ENCODE results near the gene SYNGR4.

The SYNGR4 gene

GRCh38 chr19:48321622-48322591 is 42.3 kb upstream of the SYNGR4 start:
- in situ Hi-C loops (cut with MboI; ENCODE audit: low pct_unique_long_range_greater_than_20kb, low sequenced_read_pairs, unreplicated experiment), result no loop called here
- TF ChIP-seq, protein P1, sequence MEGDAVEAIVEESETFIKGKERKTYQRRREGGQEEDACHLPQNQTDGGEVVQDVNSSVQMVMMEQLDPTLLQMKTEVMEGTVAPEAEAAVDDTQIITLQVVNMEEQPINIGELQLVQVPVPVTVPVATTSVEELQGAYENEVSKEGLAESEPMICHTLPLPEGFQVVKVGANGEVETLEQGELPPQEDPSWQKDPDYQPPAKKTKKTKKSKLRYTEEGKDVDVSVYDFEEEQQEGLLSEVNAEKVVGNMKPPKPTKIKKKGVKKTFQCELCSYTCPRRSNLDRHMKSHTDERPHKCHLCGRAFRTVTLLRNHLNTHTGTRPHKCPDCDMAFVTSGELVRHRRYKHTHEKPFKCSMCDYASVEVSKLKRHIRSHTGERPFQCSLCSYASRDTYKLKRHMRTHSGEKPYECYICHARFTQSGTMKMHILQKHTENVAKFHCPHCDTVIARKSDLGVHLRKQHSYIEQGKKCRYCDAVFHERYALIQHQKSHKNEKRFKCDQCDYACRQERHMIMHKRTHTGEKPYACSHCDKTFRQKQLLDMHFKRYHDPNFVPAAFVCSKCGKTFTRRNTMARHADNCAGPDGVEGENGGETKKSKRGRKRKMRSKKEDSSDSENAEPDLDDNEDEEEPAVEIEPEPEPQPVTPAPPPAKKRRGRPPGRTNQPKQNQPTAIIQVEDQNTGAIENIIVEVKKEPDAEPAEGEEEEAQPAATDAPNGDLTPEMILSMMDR (IDR thresholded peaks at IDR 0.05; ENCODE audit: extremely low read depth, insufficient read depth, missing control alignments), result no peak
- DNase-seq (ENCODE audit: low spot score), result peak; percentile 94

- DNase-seq (ENCODE audit: low spot score), result peak; percentile 76
- TF ChIP-seq, protein P1 (IDR thresholded peaks at IDR 0.05; ENCODE audit: extremely low read depth, insufficient read depth, missing control alignments), result no peak
- in situ Hi-C loops (cut with MboI; ENCODE audit: low pct_unique_long_range_greater_than_20kb, low sequenced_read_pairs, unreplicated experiment), result no loop called here
These were observed 38.8 kb upstream of the SYNGR4 start, which contains the start of gene EMP3 for GRCh38 chr19:48325265-48325910. Gene EMP3 (plus strand): TSS chr19:48325552. CDS start chr19:48326845, 1,293 bp downstream.

DNA sequence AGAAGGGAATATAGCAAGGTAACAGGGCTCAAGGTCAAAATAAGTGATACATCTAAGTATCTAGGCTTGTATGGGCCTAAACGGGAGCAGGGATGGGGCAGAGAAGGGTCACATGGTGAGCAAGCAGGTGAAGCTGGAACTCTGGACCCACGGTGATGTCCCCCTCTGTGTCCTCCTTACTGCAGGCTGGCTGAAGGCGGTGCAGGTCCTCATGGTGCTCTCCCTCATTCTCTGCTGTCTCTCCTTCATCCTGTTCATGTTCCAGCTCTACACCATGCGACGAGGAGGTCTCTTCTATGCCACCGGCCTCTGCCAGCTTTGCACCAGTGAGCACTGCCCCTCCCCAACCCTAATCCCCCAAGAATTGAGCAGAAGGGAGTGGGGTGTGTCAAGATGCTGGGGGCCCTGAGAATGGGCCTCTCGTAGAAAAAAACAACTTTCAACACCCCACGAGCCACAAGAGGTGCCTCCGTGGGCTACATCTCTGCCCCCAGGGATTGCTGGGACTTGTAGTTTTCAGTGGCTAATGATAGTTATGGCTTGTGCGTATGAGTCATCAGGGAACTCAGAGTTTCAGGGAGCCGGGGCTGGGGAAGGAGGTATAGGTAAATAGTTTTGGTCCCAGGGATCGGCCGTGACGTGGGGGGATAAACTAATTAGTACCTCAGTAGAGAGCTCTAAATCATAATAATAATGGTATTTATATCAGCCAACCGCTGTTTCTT is 34.8 kb upstream of the SYNGR4 start:
- DNase-seq (ENCODE audit: low spot score), result no peak
- TF ChIP-seq, protein P1 (IDR thresholded peaks at IDR 0.05; ENCODE audit: extremely low read depth, insufficient read depth, missing control alignments), result no peak
- in situ Hi-C loops (cut with MboI; ENCODE audit: low pct_unique_long_range_greater_than_20kb, low sequenced_read_pairs, unreplicated experiment), result no loop called here

DNA sequence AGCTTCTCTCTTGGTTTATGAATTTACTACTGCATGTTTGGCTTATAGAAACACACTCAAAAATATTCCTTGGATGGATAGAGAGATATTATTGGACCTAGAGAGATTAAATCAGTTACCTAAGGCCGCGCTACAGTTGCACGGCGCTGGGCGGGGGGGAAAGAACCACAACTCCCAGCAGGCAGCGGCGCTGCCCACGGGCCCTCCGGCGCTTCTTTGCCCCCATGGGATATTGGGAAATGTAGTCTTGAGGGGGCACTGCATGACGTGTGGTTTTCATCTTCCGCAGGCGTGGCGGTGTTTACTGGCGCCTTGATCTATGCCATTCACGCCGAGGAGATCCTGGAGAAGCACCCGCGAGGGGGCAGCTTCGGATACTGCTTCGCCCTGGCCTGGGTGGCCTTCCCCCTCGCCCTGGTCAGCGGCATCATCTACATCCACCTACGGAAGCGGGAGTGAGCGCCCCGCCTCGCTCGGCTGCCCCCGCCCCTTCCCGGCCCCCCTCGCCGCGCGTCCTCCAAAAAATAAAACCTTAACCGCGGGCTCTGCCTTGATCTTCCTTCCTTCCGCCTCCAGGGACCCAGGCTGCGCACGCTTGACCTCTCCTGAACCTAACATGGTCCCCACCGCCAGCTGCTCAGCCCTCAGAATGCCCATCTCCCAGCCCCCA is 34.0 kb upstream of the SYNGR4 start:
- TF ChIP-seq, protein P1 (IDR thresholded peaks at IDR 0.05; ENCODE audit: extremely low read depth, insufficient read depth, missing control alignments), result no peak
- peak; percentile 75 for DNase-seq (ENCODE audit: low spot score)
- in situ Hi-C loops (cut with MboI; ENCODE audit: low pct_unique_long_range_greater_than_20kb, low sequenced_read_pairs, unreplicated experiment), result no loop called here

DNA sequence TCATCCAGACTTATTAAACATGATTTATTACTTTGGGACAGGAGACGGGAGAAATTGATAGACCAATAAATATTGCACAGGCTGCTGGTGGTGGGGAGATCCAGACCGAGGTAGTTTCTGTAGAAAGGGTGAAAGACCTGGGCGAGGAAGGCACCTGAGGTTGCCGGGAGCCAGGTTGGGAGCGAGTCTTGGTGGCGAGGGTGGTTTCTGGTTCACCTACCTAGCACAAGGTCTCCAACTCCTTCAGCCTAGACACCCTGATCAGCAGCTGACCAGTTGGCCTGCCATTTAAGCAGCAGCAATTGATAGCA is 31.9 kb upstream of the SYNGR4 start:
- in situ Hi-C loops (cut with MboI; ENCODE audit: low pct_unique_long_range_greater_than_20kb, low sequenced_read_pairs, unreplicated experiment), result no loop called here
- DNase-seq (ENCODE audit: low spot score), result no peak
- TF ChIP-seq, protein P1 (IDR thresholded peaks at IDR 0.05; ENCODE audit: extremely low read depth, insufficient read depth, missing control alignments), result no peak

Measured in GM13977 (cell line).